GM12864 (cell line): ENCODE results near the gene YIPF1.

Experiments
- DNase-seq: peaks from one replicate; pipeline ENCODE4 v3.0.0-alpha.2; 2011; ENCODE audit warnings: low read depth
- H3K4me3 ChIP-seq: 2 replicates; pipeline ENCODE4 v1.5.1; 2011; ENCODE audit warnings: mild to moderate bottlenecking, low read depth, low read length, control low read depth
- TF ChIP-seq, protein P1 (sequence below): IDR thresholded peaks from 2 replicates; pipeline ENCODE4 v1.5.1; 2011; ENCODE audit warnings: low read depth, mild to moderate bottlenecking, moderate library complexity, low read length, control low read depth, inconsistent platforms; ENCODE audit errors: missing control alignments

The YIPF1 gene

DNA sequence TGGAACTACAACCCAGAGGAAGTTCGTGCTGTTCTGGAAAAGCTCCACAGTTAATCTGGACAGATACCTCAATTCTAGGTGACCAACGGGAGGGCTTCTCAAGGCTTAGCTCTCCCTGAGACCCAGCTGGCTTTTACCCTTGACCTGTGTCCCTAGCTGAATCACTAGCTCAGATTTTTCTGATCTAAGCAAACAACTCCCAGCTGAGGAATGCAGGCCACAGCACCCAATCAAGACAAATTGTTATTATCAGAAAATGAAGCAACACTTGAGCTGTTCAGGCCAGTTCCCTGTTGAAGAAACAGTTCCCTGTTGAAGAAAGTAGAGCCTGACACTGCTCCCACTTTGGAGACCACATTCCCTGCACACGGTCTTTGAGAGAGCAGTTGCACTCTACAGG lies 20.3 kb upstream of the YIPF1 start:
- H3K4me3 ChIP-seq = no peak overlapping the region
- TF ChIP-seq, protein P1, sequence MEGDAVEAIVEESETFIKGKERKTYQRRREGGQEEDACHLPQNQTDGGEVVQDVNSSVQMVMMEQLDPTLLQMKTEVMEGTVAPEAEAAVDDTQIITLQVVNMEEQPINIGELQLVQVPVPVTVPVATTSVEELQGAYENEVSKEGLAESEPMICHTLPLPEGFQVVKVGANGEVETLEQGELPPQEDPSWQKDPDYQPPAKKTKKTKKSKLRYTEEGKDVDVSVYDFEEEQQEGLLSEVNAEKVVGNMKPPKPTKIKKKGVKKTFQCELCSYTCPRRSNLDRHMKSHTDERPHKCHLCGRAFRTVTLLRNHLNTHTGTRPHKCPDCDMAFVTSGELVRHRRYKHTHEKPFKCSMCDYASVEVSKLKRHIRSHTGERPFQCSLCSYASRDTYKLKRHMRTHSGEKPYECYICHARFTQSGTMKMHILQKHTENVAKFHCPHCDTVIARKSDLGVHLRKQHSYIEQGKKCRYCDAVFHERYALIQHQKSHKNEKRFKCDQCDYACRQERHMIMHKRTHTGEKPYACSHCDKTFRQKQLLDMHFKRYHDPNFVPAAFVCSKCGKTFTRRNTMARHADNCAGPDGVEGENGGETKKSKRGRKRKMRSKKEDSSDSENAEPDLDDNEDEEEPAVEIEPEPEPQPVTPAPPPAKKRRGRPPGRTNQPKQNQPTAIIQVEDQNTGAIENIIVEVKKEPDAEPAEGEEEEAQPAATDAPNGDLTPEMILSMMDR = no peak
- DNase-seq = no peak

DNA sequence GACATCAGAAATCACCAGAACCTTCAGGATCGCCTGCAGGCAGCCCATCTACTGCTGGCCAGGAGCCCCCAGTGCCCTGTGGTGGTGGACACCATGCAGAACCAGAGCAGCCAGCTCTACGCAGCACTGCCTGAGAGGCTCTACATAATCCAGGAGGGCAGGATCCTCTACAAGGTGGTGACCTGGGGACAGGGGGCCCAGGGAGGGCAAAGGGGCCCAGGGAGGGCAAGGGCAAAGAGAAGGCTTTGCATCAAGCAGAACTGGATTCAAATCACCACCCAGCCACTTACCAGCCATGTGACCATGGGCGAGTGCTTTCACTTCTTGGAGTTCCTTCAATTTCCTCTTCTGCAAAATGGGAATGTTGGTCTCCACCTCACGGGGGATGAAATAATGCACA lies 16.5 kb upstream of the YIPF1 start:
- DNase-seq = no peak
- no peak overlapping the region for H3K4me3 ChIP-seq
- TF ChIP-seq, protein P1 = no peak

DNA sequence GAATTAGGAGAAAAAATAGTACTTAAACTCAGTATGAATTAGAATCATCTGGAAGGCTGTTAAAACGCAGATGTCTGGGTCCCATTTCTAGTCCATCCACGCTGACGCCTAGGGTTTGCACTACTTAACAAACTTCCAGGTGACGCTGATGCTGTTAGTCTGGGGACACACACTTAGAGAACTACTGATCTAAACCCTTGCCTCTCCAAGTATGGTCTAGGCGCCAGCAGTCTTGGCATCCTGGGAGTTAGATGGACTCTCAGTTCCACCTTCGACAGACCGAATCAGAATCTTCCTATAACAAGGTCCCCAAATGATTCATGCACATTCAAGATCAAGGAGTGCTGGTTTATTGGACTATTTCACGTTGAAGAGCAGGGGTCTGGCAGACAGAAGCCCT lies 15.9 kb upstream of the YIPF1 start:
- TF ChIP-seq, protein P1 = no peak
- no peak for DNase-seq
- no peak overlapping the region for H3K4me3 ChIP-seq

DNA sequence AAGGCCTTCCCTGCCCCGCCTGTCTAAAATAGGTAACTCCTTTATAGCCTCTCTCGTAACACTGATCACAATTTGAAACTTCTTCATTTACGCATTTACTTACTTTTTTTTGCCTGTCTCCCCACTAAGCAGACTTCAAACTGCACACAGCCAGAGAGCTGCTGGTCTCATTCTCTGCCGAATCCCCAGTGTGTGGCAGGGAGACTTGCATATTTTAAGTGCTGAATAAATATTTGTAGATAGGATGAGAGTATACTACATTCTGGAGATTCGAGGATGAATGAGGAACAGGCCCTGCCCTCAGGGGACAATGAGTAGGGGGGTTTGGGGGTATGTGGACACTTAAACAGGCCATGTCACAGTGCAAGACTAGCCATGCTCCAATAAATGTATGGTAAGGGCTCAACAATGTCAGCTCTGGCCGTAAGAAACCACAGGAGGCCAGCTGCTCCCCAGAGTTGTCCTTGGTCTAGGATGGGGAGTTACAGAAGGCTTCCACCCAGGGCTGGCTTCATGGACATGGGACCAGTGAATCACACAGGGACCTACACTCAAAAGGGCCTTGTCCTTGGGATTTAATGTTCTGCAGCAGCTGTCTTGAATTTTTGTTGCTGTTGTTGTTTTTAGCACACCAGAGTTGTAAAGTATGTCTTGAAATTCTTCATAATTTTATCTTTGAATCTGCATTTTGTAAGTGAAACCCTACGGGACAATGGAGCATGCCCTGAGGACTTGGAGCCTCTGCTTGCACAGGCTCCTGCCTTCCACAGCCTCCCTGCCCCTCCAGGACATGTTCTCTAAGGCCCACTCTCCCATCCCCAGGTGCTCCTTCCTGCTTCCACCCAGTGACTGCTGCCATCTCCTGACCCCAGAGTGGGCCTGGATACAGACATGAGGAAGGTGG lies 12.9 kb upstream of the YIPF1 start:
- TF ChIP-seq, protein P1 = no peak
- no peak overlapping the region for H3K4me3 ChIP-seq
- no peak for DNase-seq

DNA sequence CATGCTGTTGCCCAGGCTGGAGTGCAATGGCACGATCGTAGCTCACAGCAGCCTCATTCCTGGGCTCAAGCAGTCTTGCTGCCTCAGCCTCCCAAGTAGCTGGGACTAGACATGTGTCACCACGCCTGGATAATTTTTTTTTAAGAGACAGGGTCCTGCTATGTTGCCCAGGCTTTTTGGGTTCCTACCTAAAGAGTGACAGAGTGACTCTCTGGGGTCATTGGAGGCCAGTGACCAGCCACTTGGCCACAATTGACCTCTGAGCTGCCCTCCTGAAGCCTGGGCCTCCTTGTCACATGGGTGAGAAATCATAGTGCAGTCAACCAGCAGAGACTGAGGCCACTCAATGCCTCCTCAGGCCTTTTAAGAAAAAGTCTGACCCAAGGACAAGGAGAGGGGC lies 10.1 kb upstream of the YIPF1 start:
- no peak for DNase-seq
- H3K4me3 ChIP-seq = no peak overlapping the region
- TF ChIP-seq, protein P1 = no peak

DNA sequence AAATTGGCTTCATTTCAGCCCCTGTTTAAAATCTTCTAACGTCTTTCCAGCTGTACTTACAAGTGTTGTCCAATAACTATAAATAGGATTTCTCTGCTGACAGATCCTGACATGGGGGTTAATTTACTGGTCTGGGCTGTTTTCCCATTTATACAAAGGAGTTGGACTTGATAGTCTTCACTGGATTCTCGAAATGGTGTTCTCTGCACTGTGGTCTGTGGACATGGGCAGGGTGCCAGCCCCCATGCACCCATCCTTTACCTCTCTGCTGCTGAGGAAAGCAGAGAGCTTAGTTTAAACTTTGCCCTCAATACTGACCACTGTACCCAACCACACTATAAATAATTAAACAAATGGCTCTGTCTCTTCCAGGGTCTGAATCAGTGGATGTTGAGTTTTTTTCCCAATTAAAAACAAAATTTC lies 9.6 kb upstream of the YIPF1 start:
- no peak for DNase-seq
- TF ChIP-seq, protein P1 = no peak
- H3K4me3 ChIP-seq = no peak overlapping the region
